Keratinocyte (primary cell): ENCODE measurements around the gene CGNL1. TPM values are rescaled to one million over a fixed set of nuclear protein-coding genes. Genes with fewer than 3 reads are reported as not detected.

Experiments used
- DNase-seq: peaks from one replicate; pipeline ENCODE4 v3.0.0-alpha.2; 2011; ENCODE audit warnings: low read depth, missing footprints, low spot score
- FAIRE-seq: peaks from 2 replicates; lab custom pipeline; 2011; peaks lifted over from hg19 to GRCh38; lab: Jason Lieb, UNC
- H2AFZ ChIP-seq: 2 replicates; pipeline ENCODE4 v1.6.0; 2012; ENCODE audit warnings: low read length, control low read depth, inconsistent platforms; ENCODE audit not compliant: control insufficient read depth
- H3K27ac ChIP-seq: 2 replicates; pipeline ENCODE4 v1.5.1; 2011; ENCODE audit warnings: low read length; ENCODE audit not compliant: control insufficient read depth, insufficient read depth
- H3K27me3 ChIP-seq: 3 replicates; pipeline ENCODE4 v1.6.0; 2011; ENCODE audit warnings: low read length; ENCODE audit not compliant: control insufficient read depth, insufficient read depth; ENCODE audit errors: extremely low read depth
- H3K36me3 ChIP-seq, 2 experiments: 2 replicates in 1 of 2; 3 replicates in 1 of 2; pipeline ENCODE4 v1.5.1; 2011; ENCODE audit warnings: low read length in 2 of 2, mild to moderate bottlenecking in 1 of 2; ENCODE audit not compliant: control insufficient read depth in 2 of 2, insufficient read depth in 2 of 2; ENCODE audit errors: extremely low read depth in 1 of 2
- H3K4me1 ChIP-seq: 3 replicates; pipeline ENCODE4 v1.5.1; 2011; ENCODE audit warnings: low read length; ENCODE audit not compliant: control insufficient read depth, insufficient read depth; ENCODE audit errors: extremely low read depth
- H3K4me2 ChIP-seq: 3 replicates; pipeline ENCODE4 v1.6.0; 2011; ENCODE audit warnings: low read depth, low read length; ENCODE audit not compliant: control insufficient read depth, insufficient read depth; ENCODE audit errors: extremely low read depth
- H3K4me3 ChIP-seq, 3 experiments: fragments of 200-600 bp in 1 of 3; sonication (generic) in 1 of 3; 2 replicates in 2 of 3; 3 replicates in 1 of 3; pipeline ENCODE4 v1.5.1; 2011 to 2016; ENCODE audit warnings: low read length in 3 of 3, mild to moderate bottlenecking in 3 of 3, control low read depth in 2 of 3, inconsistent platforms in 1 of 3, low read depth in 1 of 3, mixed read lengths in 1 of 3, mixed run types in 1 of 3, moderate library complexity in 1 of 3; ENCODE audit not compliant: control insufficient read depth in 2 of 3, insufficient read depth in 2 of 3; ENCODE audit errors: extremely low read depth in 1 of 3
- H3K79me2 ChIP-seq: 2 replicates; pipeline ENCODE4 v1.6.0; 2012; ENCODE audit warnings: low read length; ENCODE audit not compliant: control insufficient read depth, insufficient read depth
- H3K9ac ChIP-seq: 3 replicates; pipeline ENCODE4 v1.6.0; 2011; ENCODE audit warnings: low read length; ENCODE audit not compliant: control insufficient read depth, insufficient read depth; ENCODE audit errors: extremely low read depth
- H3K9me1 ChIP-seq: 3 replicates; pipeline ENCODE4 v1.6.0; 2011; ENCODE audit warnings: low read length; ENCODE audit not compliant: control insufficient read depth, insufficient read depth; ENCODE audit errors: extremely low read depth
- H3K9me3 ChIP-seq: 2 replicates; pipeline ENCODE4 v1.5.1; 2012; ENCODE audit warnings: low read depth, low read length; ENCODE audit not compliant: control insufficient read depth
- H4K20me1 ChIP-seq: 3 replicates; pipeline ENCODE4 v1.6.0; 2011; ENCODE audit warnings: low read length; ENCODE audit not compliant: control insufficient read depth, insufficient read depth; ENCODE audit errors: extremely low read depth
- CTCF ChIP-seq, 3 experiments: IDR thresholded peaks in 1 of 3; conservative IDR thresholded peaks in 1 of 3; optimal IDR thresholded peaks in 1 of 3; 2 replicates in 2 of 3; 3 replicates in 1 of 3; pipeline versions ENCODE3 to v1.5.1; 2011; ENCODE audit warnings: low read length in 3 of 3, mild to moderate bottlenecking in 3 of 3, moderate library complexity in 2 of 3, control low read depth in 1 of 3, inconsistent platforms in 1 of 3; ENCODE audit not compliant: insufficient read depth in 2 of 3; ENCODE audit errors: extremely low read depth in 1 of 3
- EZH2 ChIP-seq: IDR thresholded peaks from one replicate; pipeline ENCODE4 v1.6.1; 2012; ENCODE audit warnings: inconsistent platforms, mild to moderate bottlenecking, low read length, moderate library complexity
- dilution Hi-C: fragments of 300-500 bp; cut with MboI; formaldehyde crosslinking; loops from one replicate; pipeline ENCODE4 v1.7.0; 2020; ENCODE audit warnings: low sequenced_read_pairs; ENCODE audit not compliant: extremely low pct_ligation_motif_present
- polyA plus RNA-seq, 5 experiments: library from polyadenylated mRNA; depleted of rRNA in 3 of 5; stranded (reverse) in 3 of 5; stranded (forward) in 1 of 5; unstranded in 1 of 5; fragments of >200 nt; gene quantifications; 1 replicate in 1 of 5; 2 replicates in 3 of 5; 3 replicates in 1 of 5; pipeline versions ENCODE4 v1.2.1 to v1.2.3, GENCODE V29; 2011 to 2012; ENCODE audit warnings: missing spikeins in 2 of 5, low read depth in 1 of 5, low replicate concordance in 1 of 5

Gene CGNL1
- polyA plus RNA-seq, 1 donor (not counting 4 experiments of a cell fraction or from before 2014, with no cell fraction given): 0.05 TPM

- Histone ChIP-seq H3K4me2 (no peak overlapping the region), H3K9me1 (no peaks in the 10 kb centered on the region), H3K36me3 (no peaks in the 10 kb centered on the region), H3K27ac (no peak overlapping the region), H2AFZ (no peak overlapping the region), H4K20me1 (no peaks in the 10 kb centered on the region), H3K4me3 (no peak overlapping the region), H3K4me1 (peaks cover 4% of the 10 kb centered on the region), H3K9ac (no peak overlapping the region), H3K9me3 (no peaks in the 10 kb centered on the region), H3K79me2 (no peaks in the 10 kb centered on the region), H3K27me3 (peaks cover 33% of the 10 kb centered on the region)
- FAIRE-seq: no peak
- DNase-seq: no peak
- TF ChIP-seq CTCF (optimal IDR thresholded peaks at IDR 0.05 in 1 of 3, IDR thresholded peaks at IDR 0.05 in 1 of 3, conservative IDR thresholded peaks at IDR 0.05 in 1 of 3; ENCODE audit: extremely low read depth in 1 of 3, insufficient read depth in 2 of 3, low read length in 3 of 3): no peak
- TF ChIP-seq EZH2: peak; percentile 55
- dilution Hi-C loops: no loop called here
These were observed 2.9 kb upstream of the CGNL1 start for GRCh38 chr15:57373251-57373881.

- TF ChIP-seq EZH2: no peak
- TF ChIP-seq CTCF (optimal IDR thresholded peaks at IDR 0.05 in 1 of 3, IDR thresholded peaks at IDR 0.05 in 1 of 3, conservative IDR thresholded peaks at IDR 0.05 in 1 of 3; ENCODE audit: extremely low read depth in 1 of 3, insufficient read depth in 2 of 3, low read length in 3 of 3): no peak
These were observed 2.4 kb upstream of the CGNL1 start for GRCh38 chr15:57373882-57374276.

More at GRCh38 chr15:57373882-57374276, 2.4 kb upstream of the CGNL1 start:
- peaks cover 4% of the 10 kb centered on the region for H3K4me1 ChIP-seq
- H3K27ac ChIP-seq: no peak overlapping the region
- H3K9me3 ChIP-seq: no peaks in the 10 kb centered on the region
- H3K27me3 ChIP-seq: peaks cover 33% of the 10 kb centered on the region
- no peaks in the 10 kb centered on the region for H3K9me1 ChIP-seq
- DNase-seq (no peak), FAIRE-seq (no peak)
- no peak overlapping the region for H3K4me2 ChIP-seq
- dilution Hi-C loops: no loop called here
- H3K4me3 ChIP-seq: no peak overlapping the region
- no peak overlapping the region for H3K9ac ChIP-seq
- H3K36me3 ChIP-seq: no peaks in the 10 kb centered on the region
- no peaks in the 10 kb centered on the region for H3K79me2 ChIP-seq
- no peak overlapping the region for H2AFZ ChIP-seq
- H4K20me1 ChIP-seq: no peaks in the 10 kb centered on the region
